Activated naive CD4-positive, alpha-beta T cell treated with anti-CD3 and anti-CD28 coated beads for 36 hours (primary cell): ENCODE measurements around the gene NEUROD2. TPM values are rescaled to one million over a fixed set of nuclear protein-coding genes. Genes with fewer than 3 reads are reported as not detected.
A peak's percentile ranks its signal among the peaks of the same experiment; 100 is the strongest.

Source experiments
- CTCF ChIA-PET: fragments of 350-600 bp; sonication (Branson Sonifier 250); formaldehyde crosslinking; loops from one replicate; lab custom pipeline; 2021; ENCODE audit warnings: antibody characterized with exemption; lab: Charles Lee
- DNase-seq: peaks from one replicate; pipeline ENCODE4 v3.0.0-alpha.2; 2020
- H3K27ac Mint-ChIP-seq: one replicate; pipeline ENCODE4 v1.8.0; 2021; ENCODE audit warnings: mild to moderate bottlenecking, mixed read lengths
- H3K27me3 Mint-ChIP-seq: one replicate; pipeline ENCODE4 v1.8.0; 2021; ENCODE audit warnings: low read depth, mixed read lengths
- H3K36me3 Mint-ChIP-seq: one replicate; pipeline ENCODE4 v1.8.0; 2021; ENCODE audit warnings: low read depth, mixed read lengths
- H3K4me1 Mint-ChIP-seq: one replicate; pipeline ENCODE4 v1.8.0; 2021; ENCODE audit warnings: low read depth, mixed read lengths
- H3K4me3 Mint-ChIP-seq: one replicate; pipeline ENCODE4 v1.8.0; 2021; ENCODE audit warnings: mild to moderate bottlenecking, moderate library complexity, mixed read lengths
- H3K9me3 Mint-ChIP-seq: one replicate; pipeline ENCODE4 v1.8.0; 2021; ENCODE audit warnings: mixed read lengths
- intact Hi-C: fragments of 100-400 bp; cut with micrococcal nuclease; formaldehyde crosslinking; loops from one replicate; pipeline ENCODE4 v1.15.1; 2023
- total RNA-seq, 2 experiments: library from RNA; stranded (reverse); gene quantifications; one replicate each; pipeline ENCODE4 v1.2.3, GENCODE V29; 2021

NEUROD2 gene
- total RNA-seq, 2 experiments from 2014 or later = not detected

GRCh38 chr17:39624313-39624712 is 16.6 kb upstream of the NEUROD2 start:
- Mint-ChIP-seq H3K9me3 (no peaks in the 10 kb centered on the region), H3K27me3 (peaks cover 28% of the 10 kb centered on the region), H3K27ac (no peak overlapping the region), H3K36me3 (no peaks in the 10 kb centered on the region), H3K4me1 (peaks cover 28% of the 10 kb centered on the region), H3K4me3 (no peak overlapping the region)
- intact Hi-C loops = loop anchor here (5.0 kb wide), 1 partner anchor 417 kb away; no protein-coding TSS in a partner anchor
- CTCF ChIA-PET = interaction anchor here (1.2 to 8.4 kb wide), 7 partner anchors 12 to 355 kb away, joined by 3 to 213 read pairs (median 44); partner anchors contain the start of genes PNMT, PSMD3, STARD3 and TCAP
- no peak for DNase-seq

GRCh38 chr17:39623356-39623950 is 15.7 kb upstream of the NEUROD2 start:
- CTCF ChIA-PET = interaction anchor here (0.6 to 8.4 kb wide), 29 partner anchors 10 to 1142 kb away, joined by 3 to 213 read pairs (median 4); partner anchors contain the start of genes MIEN1, PGAP3, PNMT and PSMD3
- H3K27ac Mint-ChIP-seq = no peak overlapping the region

GRCh38 chr17:39622380-39623006 is 14.8 kb upstream of the NEUROD2 start:
- intact Hi-C loops = loop anchor here (1.0 to 5.0 kb wide), 11 partner anchors 12 to 415 kb away; partner anchors contain the start of genes IKZF3, MIEN1, PNMT and PSMD3
- Mint-ChIP-seq H3K9me3 (no peaks in the 10 kb centered on the region), H3K4me1 (peaks cover 28% of the 10 kb centered on the region), H3K36me3 (no peaks in the 10 kb centered on the region), H3K27me3 (peaks cover 22% of the 10 kb centered on the region), H3K4me3 (peak overlapping the region; percentile 68), H3K27ac (peak overlapping the region; percentile 67)
- DNase-seq = peak; percentile 71
- CTCF ChIA-PET = interaction anchor here (0.5 to 8.4 kb wide), 41 partner anchors 14 to 474 kb away, joined by 3 to 213 read pairs (median 5); partner anchors contain the start of genes MIEN1, PGAP3, PNMT and PSMD3

More at GRCh38 chr17:39623356-39623950, 15.7 kb upstream of the NEUROD2 start:
- no peaks in the 10 kb centered on the region for H3K9me3 Mint-ChIP-seq
- DNase-seq = peak; percentile 93
- intact Hi-C loops = loop anchor here (1.0 to 5.0 kb wide), 5 partner anchors 55 to 416 kb away; partner anchors contain the start of gene MIEN1
- peaks cover 28% of the 10 kb centered on the region for H3K27me3 Mint-ChIP-seq
- H3K4me1 Mint-ChIP-seq = peaks cover 28% of the 10 kb centered on the region
- H3K4me3 Mint-ChIP-seq = no peak overlapping the region
- H3K36me3 Mint-ChIP-seq = no peaks in the 10 kb centered on the region

GRCh38 chr17:39621523-39622379 is 14.0 kb upstream of the NEUROD2 start:
- peaks cover 27% of the 10 kb centered on the region for H3K4me1 Mint-ChIP-seq
- intact Hi-C loops = loop anchor here (1.0 to 5.0 kb wide), 9 partner anchors 13 to 414 kb away; partner anchors contain the start of genes IKZF3, PNMT and PSMD3

GRCh38 chr17:39619786-39620101 is 12.0 kb upstream of the NEUROD2 start:
- Mint-ChIP-seq H3K27ac (no peak overlapping the region), H3K4me3 (no peak overlapping the region), H3K36me3 (no peaks in the 10 kb centered on the region), H3K9me3 (no peaks in the 10 kb centered on the region), H3K4me1 (peaks cover 14% of the 10 kb centered on the region), H3K27me3 (peaks cover 5% of the 10 kb centered on the region)
- intact Hi-C loops = loop anchor here (5.0 kb wide), 1 partner anchor 412 kb away; no protein-coding TSS in a partner anchor
- DNase-seq = no peak
- CTCF ChIA-PET = interaction anchor here (0.9 to 8.4 kb wide), 12 partner anchors 17 to 136 kb away, joined by 3 to 213 read pairs (median 6); partner anchors contain the start of genes PNMT and STARD3

More at GRCh38 chr17:39621523-39622379, 14.0 kb upstream of the NEUROD2 start:
- CTCF ChIA-PET = interaction anchor here (0.5 to 8.4 kb wide), 58 partner anchors 10 to 406 kb away, joined by 3 to 213 read pairs (median 5); partner anchors contain the start of genes MIEN1, PGAP3, PNMT and PSMD3
- no peaks in the 10 kb centered on the region for H3K9me3 Mint-ChIP-seq
- H3K27me3 Mint-ChIP-seq = peaks cover 20% of the 10 kb centered on the region
- no peaks in the 10 kb centered on the region for H3K36me3 Mint-ChIP-seq
- DNase-seq = peak; percentile 92
- H3K4me3 Mint-ChIP-seq = peak overlapping the region; percentile 68
- peak overlapping the region; percentile 67 for H3K27ac Mint-ChIP-seq

- intact Hi-C loops = no loop called here
- no peak for DNase-seq
- CTCF ChIA-PET = interaction anchor here (1.1 to 8.4 kb wide), 9 partner anchors 17 to 136 kb away, joined by 3 to 213 read pairs (median 6); partner anchors contain the start of genes PNMT and STARD3
- H3K4me1 Mint-ChIP-seq = peaks cover 14% of the 10 kb centered on the region
- H3K27me3 Mint-ChIP-seq = peaks cover 3% of the 10 kb centered on the region
- no peak overlapping the region for H3K4me3 Mint-ChIP-seq
- H3K27ac Mint-ChIP-seq = no peak overlapping the region
- no peaks in the 10 kb centered on the region for H3K9me3 Mint-ChIP-seq
- no peaks in the 10 kb centered on the region for H3K36me3 Mint-ChIP-seq
These were observed 11.5 kb upstream of the NEUROD2 start for GRCh38 chr17:39618956-39619785.

GRCh38 chr17:39618246-39618913 is 10.7 kb upstream of the NEUROD2 start:
- no peaks in the 10 kb centered on the region for H3K9me3 Mint-ChIP-seq
- H3K27me3 Mint-ChIP-seq = peaks cover 3% of the 10 kb centered on the region
- CTCF ChIA-PET = interaction anchor here (1.5 to 8.4 kb wide), 7 partner anchors 18 to 137 kb away, joined by 5 to 213 read pairs (median 7); partner anchors contain the start of genes PNMT and STARD3
- intact Hi-C loops = no loop called here
- no peak overlapping the region for H3K27ac Mint-ChIP-seq
- no peaks in the 10 kb centered on the region for H3K36me3 Mint-ChIP-seq
- no peak for DNase-seq
- peak overlapping the region; percentile 64 for H3K4me3 Mint-ChIP-seq
- peaks cover 12% of the 10 kb centered on the region for H3K4me1 Mint-ChIP-seq

- CTCF ChIA-PET = interaction anchor here (1.9 to 6.7 kb wide), 2 partner anchors 53 to 138 kb away, joined by 7 to 63 read pairs; partner anchors contain the start of gene PNMT
- Mint-ChIP-seq H3K4me3 (peak overlapping the region; percentile 66), H3K27me3 (peaks cover 3% of the 10 kb centered on the region), H3K36me3 (no peaks in the 10 kb centered on the region), H3K27ac (no peak overlapping the region), H3K4me1 (peaks cover 10% of the 10 kb centered on the region), H3K9me3 (no peaks in the 10 kb centered on the region)
- peak; percentile 54 for DNase-seq
- intact Hi-C loops = no loop called here
These were observed 9.9 kb upstream of the NEUROD2 start for GRCh38 chr17:39617446-39618245.

GRCh38 chr17:39617100-39617445 is 9.4 kb upstream of the NEUROD2 start:
- H3K9me3 Mint-ChIP-seq = no peaks in the 10 kb centered on the region
- peak overlapping the region; percentile 66 for H3K4me3 Mint-ChIP-seq
- no peaks in the 10 kb centered on the region for H3K36me3 Mint-ChIP-seq
- no peak for DNase-seq
- no peak overlapping the region for H3K27ac Mint-ChIP-seq
- CTCF ChIA-PET = no interaction called here
- peaks cover 3% of the 10 kb centered on the region for H3K27me3 Mint-ChIP-seq
- H3K4me1 Mint-ChIP-seq = peaks cover 4% of the 10 kb centered on the region
- intact Hi-C loops = no loop called here

- CTCF ChIA-PET = interaction anchor here (0.6 to 1.2 kb wide), 2 partner anchors 40 to 211 kb away, joined by 3 read pairs; no protein-coding TSS in a partner anchor
- no peaks in the 10 kb centered on the region for H3K4me1 Mint-ChIP-seq
- H3K36me3 Mint-ChIP-seq = no peaks in the 10 kb centered on the region
- H3K9me3 Mint-ChIP-seq = no peaks in the 10 kb centered on the region
- no peak overlapping the region for H3K4me3 Mint-ChIP-seq
- H3K27ac Mint-ChIP-seq = no peak overlapping the region
- H3K27me3 Mint-ChIP-seq = peaks cover 6% of the 10 kb centered on the region
- intact Hi-C loops = no loop called here
- no peak for DNase-seq
These were observed 7.7 kb upstream of the NEUROD2 start for GRCh38 chr17:39615434-39615833.
